NCI-H524 treated with DMSO at 0.1 percent for 48 hours (cell line): Measurements from ENCODE around the gene ANAPC15.
"Not testable (repeated sequence)": the region's sequence is repeated elsewhere in the genome, so short reads cannot be mapped to it uniquely, and the experiment has no call there.

ENCODE experiments used
- DNase-seq: peaks from one replicate; lab custom pipeline; 2025; lab: John Stamatoyannopoulos, UW

The ANAPC15 gene

DNA sequence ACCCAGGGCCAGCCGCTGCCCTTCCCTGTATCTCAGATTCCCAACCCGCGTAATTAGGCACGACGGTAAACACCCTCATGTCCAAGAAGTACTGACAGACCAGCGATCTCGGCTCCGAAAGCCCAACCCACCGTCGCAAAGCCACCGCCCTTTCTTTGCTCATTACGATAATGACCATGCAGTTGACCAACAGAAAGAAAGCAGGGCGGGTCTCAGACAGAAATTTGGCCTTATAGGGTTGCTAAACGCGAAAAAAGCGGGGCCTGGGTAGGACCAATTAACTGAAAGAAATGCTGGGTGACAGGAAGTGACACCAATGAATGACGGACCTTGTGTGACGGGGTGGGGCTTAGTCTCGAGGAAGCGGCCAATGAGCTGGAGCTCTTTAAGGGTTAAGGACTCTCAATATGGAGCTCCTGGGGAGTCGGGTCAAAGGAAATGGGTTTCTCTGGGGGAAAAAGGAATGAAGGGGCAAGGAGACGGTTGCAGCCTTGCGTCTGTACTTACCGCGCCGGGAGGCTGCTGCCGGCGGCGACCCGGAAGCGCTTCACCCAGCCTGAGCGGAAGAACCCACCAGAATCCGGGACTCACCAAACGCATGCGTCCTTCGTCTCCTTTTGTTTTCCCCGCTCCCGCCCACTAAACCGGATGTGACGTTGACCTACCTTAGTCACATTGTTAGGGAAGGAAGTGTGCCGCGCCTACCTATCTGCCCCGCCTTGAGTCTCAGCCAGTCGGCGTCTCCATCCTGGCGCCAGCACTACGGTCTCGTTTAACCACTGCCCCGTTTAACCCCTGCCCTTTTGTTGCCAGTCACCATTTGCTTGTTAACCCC is at the start of gene ANAPC15:
TSS of gene ANAPC15 (minus strand) at position 553 of the 835 bp plus-strand sequence. CDS start 1,419 bp downstream, outside the sequence.
- DNase-seq = peak; percentile 97

- DNase-seq = no peak
Observed at GRCh38 chr11:72160319-72160718, 47.8 kb upstream of the ANAPC15 start.

DNA sequence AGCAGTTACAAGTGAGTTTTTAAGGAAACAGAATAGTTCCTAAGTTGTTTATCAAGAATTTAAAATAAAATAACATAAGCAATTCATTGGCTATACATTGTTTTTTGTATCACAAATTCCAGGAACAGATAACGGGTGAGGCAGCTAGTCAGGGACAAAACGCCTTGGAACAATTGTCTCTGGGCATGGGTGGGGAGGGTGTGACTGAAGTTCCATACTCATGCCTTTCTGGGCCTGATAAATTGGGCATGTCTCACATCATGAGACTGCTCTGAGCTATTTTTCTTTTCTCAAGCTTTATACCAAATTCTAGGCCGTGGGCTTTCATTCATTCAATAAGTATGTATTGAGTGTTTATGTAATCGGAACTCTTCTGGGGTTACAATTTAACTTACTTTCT is 44.6 kb upstream of the ANAPC15 start:
- no peak for DNase-seq

DNA sequence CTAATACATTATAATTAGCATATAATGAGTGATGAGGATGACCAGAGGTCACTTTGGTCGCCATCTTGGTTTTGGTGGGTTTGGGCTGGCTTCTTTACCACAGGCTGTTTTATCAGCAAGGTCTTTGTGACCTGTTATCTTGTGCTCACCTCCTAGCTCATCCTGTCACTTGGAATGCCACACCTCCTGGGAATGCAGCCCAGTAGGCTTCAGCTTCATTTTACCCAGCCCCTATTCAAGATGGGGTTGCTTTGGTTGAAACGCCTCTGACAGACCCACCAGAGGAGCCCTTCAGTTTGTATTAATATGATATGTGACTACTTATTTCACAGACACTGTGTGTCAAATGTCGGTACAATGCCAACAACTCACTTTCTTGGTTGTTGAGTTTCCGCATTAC is 43.3 kb upstream of the ANAPC15 start:
- DNase-seq = no peak

DNA sequence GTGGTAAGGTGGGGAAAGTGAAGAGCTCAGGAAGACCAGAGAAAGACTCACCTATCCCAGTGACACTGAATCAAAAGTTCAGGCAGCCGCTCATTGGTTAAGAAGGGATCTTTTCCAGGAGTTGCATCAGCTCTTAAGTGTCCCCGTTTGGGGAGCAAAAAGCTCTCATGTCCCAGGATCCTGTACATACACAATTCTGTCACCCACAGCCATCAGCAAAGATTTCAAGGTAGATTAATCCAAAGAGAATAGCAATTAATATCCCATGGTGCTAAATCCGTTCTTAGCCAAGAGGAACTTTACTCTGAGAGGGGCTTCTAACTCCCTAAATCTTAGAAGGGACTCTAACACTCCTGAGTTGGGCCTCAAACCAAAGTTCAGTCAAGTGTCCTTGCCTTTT is 42.3 kb upstream of the ANAPC15 start:
- no peak for DNase-seq

DNA sequence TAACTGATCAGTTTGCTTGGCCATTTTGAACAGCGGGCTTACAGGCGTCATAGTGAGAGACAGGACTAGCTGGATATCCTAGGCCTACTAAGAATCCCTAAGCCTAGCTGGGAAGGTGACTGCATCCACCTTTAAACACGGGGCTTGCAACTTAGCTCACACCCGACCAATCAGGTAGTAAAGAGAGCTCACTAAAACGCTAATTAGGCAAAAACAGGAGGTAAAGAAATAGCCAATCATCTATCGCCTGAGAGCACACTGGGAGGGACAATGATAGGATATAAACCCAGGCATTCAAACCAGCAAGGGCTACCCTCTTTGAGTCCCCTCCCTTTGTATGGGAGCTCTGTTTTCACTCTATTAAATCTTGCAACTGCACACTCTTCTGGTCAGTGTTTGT is 41.4 kb upstream of the ANAPC15 start:
- DNase-seq = not testable (repeated sequence)

DNA sequence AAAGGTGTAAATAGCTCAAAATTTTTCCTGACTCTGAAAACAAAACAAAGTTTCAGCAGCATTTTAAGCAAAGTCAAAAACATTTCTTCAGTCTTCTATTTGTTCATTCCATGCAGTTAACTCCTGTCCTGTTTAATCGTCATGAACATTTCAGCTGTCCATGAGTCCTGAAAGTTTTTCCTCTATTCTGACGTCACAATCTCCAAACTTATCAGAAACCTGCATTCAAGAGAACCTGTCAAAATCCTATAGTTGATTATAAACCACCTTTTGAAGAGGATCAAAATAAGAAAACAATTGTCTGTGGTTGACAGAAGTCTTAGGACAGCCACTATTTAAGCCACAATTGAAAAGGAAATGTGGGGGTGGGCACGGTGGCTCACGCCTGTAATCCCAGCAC is 38.4 kb upstream of the ANAPC15 start:
- no peak for DNase-seq

DNA sequence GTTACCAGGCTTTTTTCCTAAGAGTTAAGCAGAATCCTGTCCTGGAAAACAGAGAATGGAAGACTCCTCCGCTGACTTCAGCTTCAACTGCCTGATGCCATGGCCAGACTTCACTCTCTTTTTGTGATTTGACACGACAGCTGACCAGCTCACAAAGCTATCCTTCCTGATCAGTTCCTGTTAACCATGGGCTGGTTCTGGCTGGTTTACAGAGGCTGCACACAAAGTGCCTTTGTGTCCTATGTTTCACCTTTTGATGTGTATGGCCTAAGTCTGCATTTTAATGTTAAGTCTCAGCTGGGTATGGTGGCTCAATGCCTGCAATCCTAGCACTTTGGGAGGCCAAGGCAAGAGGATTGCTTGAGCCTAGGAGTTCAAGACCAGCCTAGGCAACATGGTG is 34.1 kb upstream of the ANAPC15 start:
- no peak for DNase-seq

DNA sequence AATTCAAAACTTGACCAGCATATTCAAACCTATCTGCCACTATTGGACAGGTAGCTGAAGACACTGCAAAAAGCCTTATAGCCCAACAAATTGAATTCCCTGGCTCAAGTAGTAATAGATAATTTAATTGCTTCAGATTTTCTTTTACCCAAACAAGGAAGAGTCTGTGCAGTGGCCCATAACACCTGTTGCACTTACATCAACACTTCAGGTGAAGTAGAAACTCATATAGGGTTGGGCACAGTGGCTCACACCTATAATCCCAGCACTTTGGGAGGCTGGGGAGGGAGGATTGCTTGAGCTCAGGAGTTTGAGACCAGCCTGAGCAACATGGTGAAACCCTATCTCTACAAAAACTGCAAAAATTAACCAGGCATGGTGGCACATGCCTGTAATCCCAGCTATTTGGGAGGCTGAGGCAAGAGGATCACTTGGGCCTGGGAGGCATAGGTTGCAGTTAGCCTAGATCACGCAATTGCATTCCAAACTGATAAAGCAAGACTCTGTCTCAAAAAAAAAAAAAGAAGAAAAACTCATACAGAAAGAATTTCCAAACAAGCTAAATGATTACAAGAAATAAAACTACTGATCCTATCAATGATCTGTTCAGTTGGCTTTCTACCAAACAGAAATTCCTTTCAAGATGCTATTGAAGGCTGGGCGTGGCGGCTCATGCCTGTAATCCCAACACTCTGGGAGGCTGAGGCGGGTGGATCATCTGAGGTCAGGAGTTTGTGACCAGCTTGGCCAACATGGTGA is 32.5 kb upstream of the ANAPC15 start:
- DNase-seq = no peak

- DNase-seq = not testable (repeated sequence)
Observed at GRCh38 chr11:72142543-72142942, 30.0 kb upstream of the ANAPC15 start.

DNA sequence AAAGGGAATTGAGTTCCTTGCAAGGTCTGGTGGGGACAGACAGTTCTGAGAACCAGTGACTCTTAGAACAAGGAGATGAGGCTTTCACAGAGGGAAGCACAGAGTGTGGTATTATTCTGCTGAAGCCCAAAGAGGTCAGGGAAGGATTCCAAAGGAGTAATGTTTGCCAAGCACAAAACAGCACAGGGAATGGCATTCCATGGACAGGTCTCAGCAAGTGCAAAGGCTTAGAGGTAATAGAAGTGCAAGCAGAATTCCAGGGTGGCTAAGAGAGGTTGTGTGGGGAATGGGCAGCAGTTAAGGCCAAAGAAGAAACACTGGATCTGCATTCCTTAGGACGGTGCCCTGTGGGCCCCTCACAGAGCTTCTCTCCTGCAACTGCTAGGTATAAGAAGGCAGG is 29.6 kb upstream of the ANAPC15 start:
- not testable (repeated sequence) for DNase-seq

DNA sequence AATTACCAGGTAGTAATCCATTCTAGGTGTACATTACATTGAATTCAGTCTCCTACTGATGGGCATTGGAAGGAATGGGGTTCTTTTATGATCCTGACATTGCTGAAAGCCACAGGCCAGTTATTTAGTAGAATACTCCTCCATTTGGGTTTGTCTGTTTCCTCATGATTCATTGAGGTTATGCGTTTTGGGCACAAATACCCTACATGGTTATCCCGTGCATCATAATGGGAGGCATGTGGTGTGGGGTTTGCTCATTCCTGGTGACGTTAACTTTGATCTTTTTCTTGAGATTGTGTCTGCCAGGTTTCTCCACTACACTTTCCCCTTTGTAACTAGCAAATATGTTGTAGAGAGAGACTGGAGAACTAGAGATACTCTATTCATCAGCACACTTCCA is 28.6 kb upstream of the ANAPC15 start:
- DNase-seq = no peak

DNA sequence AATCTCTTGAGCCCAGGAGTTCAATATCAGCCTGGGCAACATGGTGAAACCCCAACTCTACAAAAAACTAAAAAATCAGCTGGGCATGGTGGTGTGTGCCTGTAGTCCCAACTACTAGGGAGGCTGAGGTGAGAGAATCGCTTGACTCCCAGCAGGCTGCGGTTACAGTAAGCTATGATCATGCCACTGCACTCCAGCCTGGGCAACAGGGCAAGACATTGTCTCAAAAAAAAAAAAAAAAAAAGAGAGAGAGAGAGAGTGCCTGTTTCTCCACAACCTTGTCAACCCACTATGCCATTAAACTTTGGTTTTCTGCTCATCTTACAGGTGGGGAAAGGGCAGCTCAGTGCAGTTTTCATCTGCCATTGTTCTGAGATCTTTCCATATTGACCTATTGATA is 28.2 kb upstream of the ANAPC15 start:
- no peak for DNase-seq

- no peak for DNase-seq
Observed at GRCh38 chr11:72139500-72139899, 27.0 kb upstream of the ANAPC15 start.

- DNase-seq = no peak
Observed at GRCh38 chr11:72138821-72139390, 26.4 kb upstream of the ANAPC15 start.

GRCh38 chr11:72136684-72137262 is 24.3 kb upstream of the ANAPC15 start:
- no peak for DNase-seq

DNA sequence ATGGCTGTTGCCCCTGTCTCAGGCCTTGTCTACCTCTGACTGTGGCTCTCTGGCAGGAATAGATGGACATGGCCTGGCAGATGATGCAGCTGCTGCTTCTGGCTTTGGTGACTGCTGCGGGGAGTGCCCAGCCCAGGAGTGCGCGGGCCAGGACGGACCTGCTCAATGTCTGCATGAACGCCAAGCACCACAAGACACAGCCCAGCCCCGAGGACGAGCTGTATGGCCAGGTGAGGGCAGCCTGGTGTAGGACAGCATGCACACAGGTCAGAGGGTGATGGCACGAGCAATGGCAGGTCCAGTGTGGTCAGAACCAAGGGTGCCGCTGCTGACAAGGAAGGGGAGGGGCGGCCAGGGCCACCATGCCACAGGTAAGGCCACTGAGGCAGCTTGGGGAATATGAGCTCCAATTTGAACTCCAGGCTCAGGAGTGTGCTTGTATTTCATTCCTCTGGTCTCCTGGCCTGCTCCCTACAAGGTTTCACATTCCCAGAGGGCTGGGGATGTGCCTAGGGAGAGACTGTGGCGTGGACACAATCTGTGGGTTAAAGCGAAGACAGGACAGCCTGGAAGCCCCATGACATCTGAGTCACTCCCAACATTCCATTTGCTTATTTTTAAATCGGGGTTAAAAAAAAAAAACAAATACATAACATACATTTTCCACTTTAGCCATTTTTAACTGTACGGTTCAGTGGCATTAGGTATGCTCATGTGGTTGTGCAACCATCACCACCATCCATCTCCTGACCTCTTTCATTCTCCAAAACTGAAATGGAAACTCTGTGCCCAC is 23.6 kb upstream of the ANAPC15 start:
- DNase-seq = no peak

GRCh38 chr11:72135473-72135872 is 23.0 kb upstream of the ANAPC15 start, which contains the start of gene FOLR3:
FOLR3 (plus strand) TSS chr11:72135725; CDS start chr11:72135953, 228 bp downstream.
- not testable (repeated sequence) for DNase-seq

- no peak for DNase-seq
Observed at GRCh38 chr11:72132646-72133045, 20.2 kb upstream of the ANAPC15 start.

- DNase-seq = no peak
Observed at GRCh38 chr11:72129381-72129780, 16.9 kb upstream of the ANAPC15 start.

- no peak for DNase-seq
Observed at GRCh38 chr11:72127923-72128322, 15.4 kb upstream of the ANAPC15 start.

DNA sequence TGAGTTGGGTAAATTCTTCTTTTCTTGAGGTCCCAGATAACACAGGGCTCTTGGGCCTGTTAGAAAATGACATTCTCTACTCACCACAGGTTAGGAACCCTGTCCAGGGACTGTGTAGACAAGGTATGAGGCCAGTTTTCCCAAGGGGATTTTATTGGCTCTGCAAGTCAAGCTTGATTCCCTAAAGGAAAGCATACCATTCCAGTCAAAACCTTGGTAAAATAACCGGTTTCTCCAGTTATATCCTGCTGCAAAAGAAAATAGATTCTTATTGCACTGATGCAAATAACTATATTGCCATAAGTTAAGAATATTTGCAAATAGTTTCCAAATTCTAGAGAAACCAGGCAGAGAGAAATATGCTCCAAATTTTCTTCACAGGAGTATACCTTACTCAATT is 13.5 kb upstream of the ANAPC15 start:
- DNase-seq = no peak
